Fibroblast of lung (primary cell): ENCODE results near the gene PTPRCAP. TPM values are rescaled to one million over a fixed set of nuclear protein-coding genes. Genes with fewer than 3 reads are reported as not detected.

Experiments used
- DNase-seq, 2 donors: peaks; one replicate each; pipeline versions ENCODE4 v3.0.0 to v3.0.0-alpha.2; 2010; ENCODE audit warnings: low read depth in 2 of 2
- H2AFZ ChIP-seq: 2 replicates; pipeline ENCODE4 v1.5.1; 2012; ENCODE audit warnings: low read length, control low read depth, inconsistent platforms
- H3K27ac ChIP-seq: 2 replicates; pipeline ENCODE4 v1.5.1; 2011; ENCODE audit warnings: low read length, control low read depth; ENCODE audit not compliant: insufficient read depth
- H3K27me3 ChIP-seq: 2 replicates; pipeline ENCODE4 v1.5.1; 2011; ENCODE audit warnings: mild to moderate bottlenecking, low read length; ENCODE audit not compliant: control insufficient read depth, insufficient read depth
- H3K36me3 ChIP-seq: 2 replicates; pipeline ENCODE4 v1.5.1; 2011; ENCODE audit warnings: low read length; ENCODE audit not compliant: control insufficient read depth, insufficient read depth
- H3K4me1 ChIP-seq: 2 replicates; pipeline ENCODE4 v1.5.1; 2011; ENCODE audit warnings: low read length; ENCODE audit not compliant: control insufficient read depth, insufficient read depth; ENCODE audit errors: extremely low read depth
- H3K4me2 ChIP-seq: 2 replicates; pipeline ENCODE4 v1.5.1; 2011; ENCODE audit warnings: low read length, control low read depth; ENCODE audit not compliant: insufficient read depth; ENCODE audit errors: extremely low read depth
- H3K4me3 ChIP-seq, 4 experiments: fragments of 200-600 bp in 1 of 4; sonication (generic) in 1 of 4; replicated peaks in 1 of 4; 2 replicates each; pipeline ENCODE4 v1.5.1; 2011 to 2016; ENCODE audit warnings: low read length in 4 of 4, low read depth in 3 of 4, mild to moderate bottlenecking in 3 of 4, control low read depth in 2 of 4, inconsistent platforms in 1 of 4, mixed read lengths in 1 of 4; ENCODE audit not compliant: insufficient read depth in 1 of 4; ENCODE audit errors: control extremely low read depth in 1 of 4
- H3K79me2 ChIP-seq: 2 replicates; pipeline ENCODE4 v1.5.1; 2012; ENCODE audit warnings: mild to moderate bottlenecking, low read length, inconsistent platforms; ENCODE audit not compliant: control insufficient read depth, insufficient read depth
- H3K9ac ChIP-seq: 2 replicates; pipeline ENCODE4 v1.5.1; 2011; ENCODE audit warnings: mild to moderate bottlenecking, low read length, control low read depth; ENCODE audit not compliant: insufficient read depth
- H3K9me3 ChIP-seq: 2 replicates; pipeline ENCODE4 v1.5.1; 2012; ENCODE audit warnings: low read depth, low read length; ENCODE audit not compliant: control insufficient read depth, insufficient read depth
- H4K20me1 ChIP-seq: 2 replicates; pipeline ENCODE4 v1.5.1; 2011; ENCODE audit warnings: low read length; ENCODE audit not compliant: control insufficient read depth, insufficient read depth; ENCODE audit errors: extremely low read depth
- EZH2 ChIP-seq: IDR thresholded peaks from 2 replicates; pipeline ENCODE4 v1.5.1; 2012; ENCODE audit warnings: low read length, control low read depth, mild to moderate bottlenecking; ENCODE audit errors: missing control alignments
- polyA plus RNA-seq, 2 donors: library from polyadenylated mRNA; depleted of rRNA in 1 of 2; stranded (reverse) in 1 of 2; unstranded in 1 of 2; fragments of >200 nt; gene quantifications; 2 replicates each; pipeline ENCODE4 v1.2.1, GENCODE V29; 2011 to 2012; ENCODE audit warnings: missing spikeins in 1 of 2
- total RNA-seq: library from RNA; depleted of rRNA; stranded (reverse); fragments of >200 nt; gene quantifications from 2 replicates; pipeline ENCODE4 v1.2.1, GENCODE V29; 2014
- TF ChIP-seq, protein P1 (sequence below), 2 donors: IDR thresholded peaks in 1 of 2; conservative IDR thresholded peaks in 1 of 2; 1 replicate in 1 of 2; 2 replicates in 1 of 2; pipeline ENCODE4 v1.5.1; 2011 to 2012; ENCODE audit warnings: low read length in 2 of 2, control low read depth in 1 of 2, inconsistent platforms in 1 of 2, low read depth in 1 of 2, mild to moderate bottlenecking in 1 of 2

PTPRCAP gene
- total and polyA plus RNA-seq, 2 donors (not counting 1 experiment from before 2014, with no cell fraction given), result 0.17 TPM; not detected in 1

DNA sequence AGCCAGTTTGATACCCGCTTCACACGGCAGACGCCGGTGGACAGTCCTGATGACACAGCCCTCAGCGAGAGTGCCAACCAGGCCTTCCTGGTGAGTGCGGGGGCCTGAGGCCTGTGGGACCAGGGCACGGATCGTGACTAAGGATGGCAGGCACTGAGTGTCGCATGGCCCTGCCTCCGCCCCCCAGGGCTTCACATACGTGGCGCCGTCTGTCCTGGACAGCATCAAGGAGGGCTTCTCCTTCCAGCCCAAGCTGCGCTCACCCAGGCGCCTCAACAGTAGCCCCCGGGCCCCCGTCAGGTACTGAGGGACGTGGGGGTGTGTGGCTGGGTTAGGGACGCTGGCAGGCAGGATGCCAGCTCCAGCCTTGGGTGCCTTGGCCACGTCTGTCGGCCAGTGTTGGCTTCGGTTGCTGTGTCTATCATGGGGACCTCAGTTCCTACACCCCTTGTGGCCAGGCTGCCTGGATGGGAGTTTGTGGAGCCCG, 3.0 kb downstream of the PTPRCAP start:
- H3K79me2 ChIP-seq, result peaks cover 2% of the 10 kb centered on the region
- no peak overlapping the region for H2AFZ ChIP-seq
- no peaks in the 10 kb centered on the region for H4K20me1 ChIP-seq
- peaks cover under 1% of the 10 kb centered on the region for H3K4me1 ChIP-seq
- H3K9me3 ChIP-seq, result no peaks in the 10 kb centered on the region
- TF ChIP-seq, protein P1, sequence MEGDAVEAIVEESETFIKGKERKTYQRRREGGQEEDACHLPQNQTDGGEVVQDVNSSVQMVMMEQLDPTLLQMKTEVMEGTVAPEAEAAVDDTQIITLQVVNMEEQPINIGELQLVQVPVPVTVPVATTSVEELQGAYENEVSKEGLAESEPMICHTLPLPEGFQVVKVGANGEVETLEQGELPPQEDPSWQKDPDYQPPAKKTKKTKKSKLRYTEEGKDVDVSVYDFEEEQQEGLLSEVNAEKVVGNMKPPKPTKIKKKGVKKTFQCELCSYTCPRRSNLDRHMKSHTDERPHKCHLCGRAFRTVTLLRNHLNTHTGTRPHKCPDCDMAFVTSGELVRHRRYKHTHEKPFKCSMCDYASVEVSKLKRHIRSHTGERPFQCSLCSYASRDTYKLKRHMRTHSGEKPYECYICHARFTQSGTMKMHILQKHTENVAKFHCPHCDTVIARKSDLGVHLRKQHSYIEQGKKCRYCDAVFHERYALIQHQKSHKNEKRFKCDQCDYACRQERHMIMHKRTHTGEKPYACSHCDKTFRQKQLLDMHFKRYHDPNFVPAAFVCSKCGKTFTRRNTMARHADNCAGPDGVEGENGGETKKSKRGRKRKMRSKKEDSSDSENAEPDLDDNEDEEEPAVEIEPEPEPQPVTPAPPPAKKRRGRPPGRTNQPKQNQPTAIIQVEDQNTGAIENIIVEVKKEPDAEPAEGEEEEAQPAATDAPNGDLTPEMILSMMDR (conservative IDR thresholded peaks at IDR 0.05 in 1 of 2, IDR thresholded peaks at IDR 0.05 in 1 of 2; ENCODE audit: low read depth in 1 of 2, low read length in 2 of 2), result no peak
- no peak for TF ChIP-seq EZH2
- H3K27me3 ChIP-seq, result no peaks in the 10 kb centered on the region
- no peak overlapping the region for H3K9ac ChIP-seq
- H3K4me3 ChIP-seq, result no peak overlapping the region
- peaks cover 40% of the 10 kb centered on the region for H3K36me3 ChIP-seq
- no peak overlapping the region for H3K27ac ChIP-seq
- DNase-seq, result no peak
- no peak overlapping the region for H3K4me2 ChIP-seq

DNA sequence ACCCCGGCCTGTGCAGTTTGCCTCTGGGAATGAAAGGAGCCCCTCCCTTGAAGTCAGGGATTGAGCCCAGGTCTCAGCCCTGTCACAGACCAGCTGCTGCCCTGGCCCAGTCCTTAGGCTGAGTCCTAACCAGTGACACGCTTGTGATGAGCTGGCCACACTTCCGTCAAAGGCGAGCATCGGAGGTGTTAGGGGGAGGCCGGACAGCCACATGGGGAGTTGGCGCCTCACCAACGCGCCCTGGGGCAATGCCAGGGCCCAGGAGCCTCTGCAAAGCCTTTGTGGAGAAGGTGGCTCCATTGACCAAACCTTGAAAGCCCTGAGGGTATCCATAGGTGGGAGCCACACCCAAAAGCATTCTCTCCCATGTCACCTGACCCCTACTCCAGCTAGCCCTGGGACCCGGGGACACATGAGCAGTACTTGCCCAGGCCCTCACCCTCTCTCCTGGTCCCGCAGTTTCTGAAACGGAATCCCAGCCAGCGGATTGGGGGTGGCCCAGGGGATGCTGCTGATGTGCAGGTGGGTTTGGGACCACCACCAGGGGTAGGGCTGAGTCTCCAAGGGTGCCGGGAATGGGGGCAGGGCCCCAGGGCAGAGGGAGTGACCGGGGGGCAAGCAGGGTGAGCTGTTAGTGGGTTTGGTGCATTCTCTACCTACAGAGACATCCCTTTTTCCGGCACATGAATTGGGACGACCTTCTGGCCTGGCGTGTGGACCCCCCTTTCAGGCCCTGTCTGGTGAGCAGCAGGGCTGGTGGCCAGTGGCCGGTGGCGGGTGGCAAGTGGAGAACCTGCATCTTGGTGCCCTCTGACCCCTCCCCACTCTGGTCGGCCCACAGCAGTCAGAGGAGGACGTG, 3.7 kb downstream of the PTPRCAP start:
- Histone ChIP-seq H3K4me1 (peaks cover 2% of the 10 kb centered on the region), H3K27me3 (no peaks in the 10 kb centered on the region), H4K20me1 (no peaks in the 10 kb centered on the region), H3K79me2 (peaks cover 8% of the 10 kb centered on the region), H3K36me3 (peaks cover 39% of the 10 kb centered on the region), H2AFZ (no peak overlapping the region), H3K27ac (no peak overlapping the region), H3K9ac (no peak overlapping the region), H3K9me3 (no peaks in the 10 kb centered on the region), H3K4me3 (no peak overlapping the region), H3K4me2 (no peak overlapping the region)
- no peak for DNase-seq
- no peak for TF ChIP-seq EZH2
- TF ChIP-seq, protein P1 (conservative IDR thresholded peaks at IDR 0.05 in 1 of 2, IDR thresholded peaks at IDR 0.05 in 1 of 2; ENCODE audit: low read depth in 1 of 2, low read length in 2 of 2), result no peak

DNA sequence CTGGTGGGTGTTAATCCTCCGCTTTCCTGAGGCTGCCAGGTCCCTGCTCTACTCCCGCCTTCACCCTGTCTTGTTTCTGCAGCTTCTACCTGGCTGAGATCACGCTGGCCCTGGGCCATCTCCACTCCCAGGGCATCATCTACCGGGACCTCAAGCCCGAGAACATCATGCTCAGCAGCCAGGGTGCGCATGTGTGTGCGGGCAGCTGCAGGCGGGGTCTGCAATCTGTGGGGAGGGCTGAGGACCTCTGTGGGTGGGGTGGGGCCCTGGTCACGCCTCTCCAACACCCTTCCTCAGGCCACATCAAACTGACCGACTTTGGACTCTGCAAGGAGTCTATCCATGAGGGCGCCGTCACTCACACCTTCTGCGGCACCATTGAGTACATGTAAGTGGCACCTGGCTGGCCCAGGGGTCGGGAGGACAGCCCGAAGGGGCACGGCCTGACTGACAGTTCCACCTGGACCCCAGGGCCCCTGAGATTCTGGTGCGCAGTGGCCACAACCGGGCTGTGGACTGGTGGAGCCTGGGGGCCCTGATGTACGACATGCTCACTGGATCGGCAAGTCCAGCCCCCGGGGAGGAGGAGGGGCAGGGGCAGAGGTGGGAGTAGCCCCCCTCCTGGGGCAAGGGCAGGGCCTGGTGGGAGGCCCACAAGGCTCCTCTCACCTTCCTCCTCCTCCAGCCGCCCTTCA, 4.7 kb downstream of the PTPRCAP start:
- Histone ChIP-seq H3K4me3 (no peak overlapping the region), H3K27ac (no peak overlapping the region), H3K9me3 (no peaks in the 10 kb centered on the region), H2AFZ (no peak overlapping the region), H3K4me1 (peaks cover 2% of the 10 kb centered on the region), H3K36me3 (peaks cover 35% of the 10 kb centered on the region), H3K79me2 (peaks cover 10% of the 10 kb centered on the region), H3K9ac (no peak overlapping the region), H4K20me1 (no peaks in the 10 kb centered on the region), H3K27me3 (no peaks in the 10 kb centered on the region), H3K4me2 (no peak overlapping the region)
- no peak for TF ChIP-seq EZH2
- TF ChIP-seq, protein P1 (conservative IDR thresholded peaks at IDR 0.05 in 1 of 2, IDR thresholded peaks at IDR 0.05 in 1 of 2; ENCODE audit: low read depth in 1 of 2, low read length in 2 of 2), result no peak
- no peak for DNase-seq
